IPS DF 4.7 (cell line): ENCODE results near the gene EZR.

Source experiments
- DNase-seq: peaks from one replicate; pipeline ENCODE4 v3.0.0-alpha.2; 2013; ENCODE audit warnings: low spot score; ENCODE audit errors: extremely low read depth

EZR gene

GRCh38 chr6:158762787-158763433 lies 56.3 kb downstream of the EZR start:
- no peak for DNase-seq

GRCh38 chr6:158761746-158762145 lies 57.4 kb downstream of the EZR start:
- no peak for DNase-seq

GRCh38 chr6:158760618-158761250 lies 58.4 kb downstream of the EZR start:
- no peak for DNase-seq

GRCh38 chr6:158759966-158760617 lies 59.1 kb downstream of the EZR start:
- DNase-seq = no peak

GRCh38 chr6:158758941-158759479 lies 60.2 kb downstream of the EZR start:
- no peak for DNase-seq

GRCh38 chr6:158758451-158758860 lies 60.7 kb downstream of the EZR start:
- DNase-seq = no peak

- no peak for DNase-seq
These were observed 61.4 kb downstream of the EZR start for GRCh38 chr6:158757753-158758090.

- no peak for DNase-seq
These were observed 62.0 kb downstream of the EZR start for GRCh38 chr6:158756977-158757752.

- no peak for DNase-seq
These were observed 63.0 kb downstream of the EZR start for GRCh38 chr6:158756126-158756525.

- DNase-seq = no peak
These were observed 63.5 kb downstream of the EZR start for GRCh38 chr6:158755636-158756035.

GRCh38 chr6:158754738-158755137 lies 64.4 kb downstream of the EZR start:
- no peak for DNase-seq

GRCh38 chr6:158753811-158754210 lies 65.4 kb downstream of the EZR start:
- no peak for DNase-seq

GRCh38 chr6:158752613-158753012 lies 66.6 kb downstream of the EZR start:
- no peak for DNase-seq

GRCh38 chr6:158751921-158752320 lies 67.2 kb downstream of the EZR start:
- DNase-seq = no peak

- DNase-seq = no peak
These were observed 67.9 kb downstream of the EZR start for GRCh38 chr6:158751224-158751623.

- no peak for DNase-seq
These were observed 74.2 kb downstream of the EZR start for GRCh38 chr6:158744986-158745430.

- no peak for DNase-seq
These were observed 76.0 kb downstream of the EZR start for GRCh38 chr6:158743033-158743651.

- DNase-seq = no peak
These were observed 79.5 kb downstream of the EZR start for GRCh38 chr6:158739673-158740072.

- no peak for DNase-seq
These were observed 81.2 kb downstream of the EZR start for GRCh38 chr6:158737710-158738615.

GRCh38 chr6:158737082-158737709 lies 82.0 kb downstream of the EZR start:
- DNase-seq = no peak
